Right atrium auricular region (tissue), 2 donors: ENCODE data around the gene PWP2. TPM values are rescaled to one million over a fixed set of nuclear protein-coding genes. Genes with fewer than 3 reads are reported as not detected.
"Not testable (repeated sequence)": the region's sequence is repeated elsewhere in the genome, so short reads cannot be mapped to it uniquely, and the experiment has no call there.

Experiments used
- DNase-seq: peaks from one replicate; pipeline ENCODE4 v3.0.0-alpha.2; 2019; ENCODE audit warnings: low spot score
- H3K27ac ChIP-seq, 2 donors: fragments of 200-600 bp; sonication (generic); 1 replicate in 1 of 2; 2 replicates in 1 of 2; pipeline ENCODE4 v1.5.1; 2016 to 2019
- H3K27me3 ChIP-seq, 2 donors: fragments of 200-600 bp; sonication (generic); one replicate each; pipeline versions ENCODE4 v1.5.1 to v1.6.0; 2017 to 2019
- H3K36me3 ChIP-seq: fragments of 200-600 bp; sonication (generic); one replicate; pipeline ENCODE4 v1.5.1; 2016
- H3K4me1 ChIP-seq, 2 donors: fragments of 200-600 bp; sonication (generic); one replicate each; pipeline versions ENCODE4 v1.5.1 to v1.6.0; 2017 to 2019
- H3K4me3 ChIP-seq, 2 donors: fragments of 200-600 bp; sonication (generic); 1 replicate in 1 of 2; 2 replicates in 1 of 2; pipeline ENCODE4 v1.5.1; 2017 to 2019; ENCODE audit warnings: mild to moderate bottlenecking in 1 of 2, moderate library complexity in 1 of 2
- H3K9me3 ChIP-seq, 2 donors: fragments of 200-600 bp; sonication (generic); one replicate each; pipeline ENCODE4 v1.5.1; 2019
- total RNA-seq, 2 donors: library from RNA; depleted of rRNA; stranded (reverse); fragments of >200 nt; gene quantifications; one replicate each; pipeline ENCODE4 v1.1.0, GENCODE V29; 2016

The PWP2 gene
- total RNA-seq, 2 donors from 2014 or later, result 3.1 to 10.4 TPM

DNA sequence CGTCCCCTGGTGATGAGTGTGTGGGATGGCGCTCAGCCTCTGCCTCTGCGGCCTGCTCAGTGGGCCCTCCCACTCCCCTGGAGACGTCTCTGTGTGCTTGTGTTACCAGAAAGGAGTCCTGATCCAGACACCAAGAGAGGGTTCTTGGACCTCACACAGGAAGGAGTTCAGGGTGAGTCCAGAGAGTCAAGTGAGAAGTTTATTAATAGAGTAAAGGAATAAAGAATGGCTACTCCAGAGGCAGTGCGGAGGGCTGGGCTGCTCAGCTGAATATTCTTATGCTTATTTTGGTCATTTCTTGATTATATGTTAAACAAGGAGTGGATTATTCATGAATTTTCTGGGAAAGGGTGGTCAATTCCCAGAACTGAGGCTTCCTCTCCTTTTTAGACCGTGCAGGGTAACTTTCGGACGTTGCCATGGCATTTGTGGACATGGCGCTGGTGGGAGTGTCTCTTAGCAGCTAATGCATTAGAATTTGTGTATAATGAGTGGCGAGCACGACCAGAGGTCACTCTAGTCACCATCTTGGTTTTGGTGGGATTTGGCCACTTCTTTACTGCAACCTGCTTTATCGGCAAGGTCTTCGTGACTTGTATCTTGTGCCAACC, 64.9 kb downstream of the PWP2 start:
- not testable (repeated sequence) for H3K27me3 ChIP-seq, H3K4me3 ChIP-seq, H3K36me3 ChIP-seq, H3K27ac ChIP-seq, H3K9me3 ChIP-seq, DNase-seq, H3K4me1 ChIP-seq

DNA sequence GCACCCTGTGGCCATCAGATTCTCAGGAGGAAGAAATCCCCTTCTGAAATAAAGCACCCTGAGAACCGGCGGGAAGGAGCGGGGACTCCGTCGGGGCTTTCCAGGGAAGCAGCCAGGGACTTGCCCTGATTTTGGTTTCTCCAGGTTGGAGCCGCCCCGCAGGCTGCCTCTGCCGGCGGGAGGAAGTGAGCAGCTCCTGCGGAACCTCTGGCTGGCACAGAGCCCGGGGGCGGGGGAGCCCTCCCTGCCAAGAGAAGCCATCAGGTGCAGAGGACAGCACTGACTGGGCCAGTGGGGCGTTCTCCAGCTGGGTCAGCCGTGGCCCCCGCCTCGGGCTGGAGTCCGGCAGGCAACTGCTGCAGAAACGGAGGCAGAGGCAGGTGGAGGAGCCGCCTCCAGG, 65.5 kb downstream of the PWP2 start:
- not testable (repeated sequence) for H3K36me3 ChIP-seq, H3K4me3 ChIP-seq, H3K4me1 ChIP-seq, H3K27me3 ChIP-seq, H3K27ac ChIP-seq, H3K9me3 ChIP-seq, DNase-seq

DNA sequence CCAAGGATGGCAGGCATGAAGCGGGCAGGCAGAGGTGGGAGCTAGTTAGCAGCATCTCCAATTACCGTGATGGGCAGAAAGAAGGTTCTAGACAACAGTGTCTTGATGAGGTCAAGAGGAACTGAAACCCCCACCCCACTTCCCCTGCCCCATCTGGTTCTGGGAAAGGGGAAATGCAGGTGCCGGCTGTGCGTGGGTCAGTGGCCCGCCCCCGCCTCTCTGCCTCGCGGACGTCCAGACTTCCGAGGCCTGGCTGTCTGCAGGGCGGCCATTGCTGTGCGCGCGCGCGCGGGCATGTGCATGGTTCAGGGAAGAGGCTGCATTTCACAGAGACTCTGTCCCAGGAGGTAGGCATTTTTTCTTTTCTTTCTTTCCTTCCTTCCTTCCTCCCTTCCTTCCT, 68.0 kb downstream of the PWP2 start:
- H3K27ac ChIP-seq, DNase-seq, H3K9me3 ChIP-seq, H3K36me3 ChIP-seq, H3K27me3 ChIP-seq, H3K4me3 ChIP-seq, H3K4me1 ChIP-seq: not testable (repeated sequence)

- H3K27ac ChIP-seq, DNase-seq, H3K9me3 ChIP-seq: not testable (repeated sequence)
These were observed 68.9 kb downstream of the PWP2 start for GRCh38 chr21:44176127-44176526.

More at GRCh38 chr21:44176127-44176526, 68.9 kb downstream of the PWP2 start:
- not testable (repeated sequence) for H3K27me3 ChIP-seq, H3K4me1 ChIP-seq, H3K4me3 ChIP-seq, H3K36me3 ChIP-seq

Other genes starting within 250 kb of the PWP2 start
- gene AGPAT3, start 242.2 kb upstream of the PWP2 start, total RNA-seq, result 10 to 100 TPM; 41.3 to 42.5 TPM
- gene TRAPPC10, start 95.1 kb upstream of the PWP2 start, total RNA-seq, result 10 to 100 TPM; 18.2 to 19.7 TPM
- 10 to 100 TPM; 10.5 TPM for gene GATD3, start 26.3 kb downstream of the PWP2 start, total RNA-seq
- 1 to 10 TPM; 1.0 to 1.1 TPM for gene ICOSLG, start 133.5 kb downstream of the PWP2 start, total RNA-seq
- not detected for gene DNMT3L, start 154.5 kb downstream of the PWP2 start, total RNA-seq
- gene AIRE, start 178.5 kb downstream of the PWP2 start, total RNA-seq, result not detected
- 10 to 100 TPM; 28.0 to 45.7 TPM for gene PFKL, start 192.7 kb downstream of the PWP2 start, total RNA-seq
- gene CFAP410, start 232.0 kb downstream of the PWP2 start, total RNA-seq, result 10 to 100 TPM; 21.4 to 23.2 TPM
- under 1 TPM; 0.75 to 0.89 TPM for gene TRPM2, start 246.2 kb downstream of the PWP2 start, total RNA-seq